K562 (cell line): ENCODE results near the gene SOS1. TPM values are rescaled to one million over a fixed set of nuclear protein-coding genes. Genes with fewer than 3 reads are reported as not detected.

Experiments
- BRCA1 ChIP-seq, 2 experiments: fragments of 450-650 bp in 1 of 2; sonication (generic) in 1 of 2; formaldehyde crosslinking in 1 of 2; IDR thresholded peaks; 2 replicates each; pipeline versions ENCODE4 v1.5.0 to v1.6.1; 2017 to 2020; ENCODE audit warnings: mild to moderate bottlenecking in 1 of 2, missing genetic modification reagents in 1 of 2
- GTF2F1 ChIP-seq: IDR thresholded peaks from 2 replicates; pipeline ENCODE4 v1.6.1; 2011; ENCODE audit warnings: low read depth, low read length, improper control_type of control experiment
- HDAC8 ChIP-seq: fragments of 450-650 bp; IDR thresholded peaks from 2 replicates; pipeline ENCODE4 v1.6.1; 2016; ENCODE audit warnings: mild to moderate bottlenecking, missing genetic modification characterization, moderate library complexity, missing compliant biosample characterization
- KLF6 ChIP-seq: fragments of 250-450 bp; sonication (Bioruptor Pico); IDR thresholded peaks from 2 replicates; pipeline ENCODE4 v1.4.0; 2020; ENCODE audit warnings: mild to moderate bottlenecking, moderate library complexity, borderline replicate concordance
- L3MBTL2 ChIP-seq: fragments of 450-650 bp; IDR thresholded peaks from 2 replicates; pipeline ENCODE4 v1.6.1; 2016; ENCODE audit warnings: mild to moderate bottlenecking, moderate library complexity
- MAFG ChIP-seq: fragments of 450-650 bp; conservative IDR thresholded peaks from 2 replicates; pipeline ENCODE4 v1.6.1; 2016; ENCODE audit warnings: missing genetic modification characterization, missing compliant biosample characterization
- MED1 ChIP-seq: sonication (generic); formaldehyde crosslinking; IDR thresholded peaks from 2 replicates; pipeline ENCODE4 v1.8.1; 2023; ENCODE audit warnings: missing genetic modification reagents, borderline replicate concordance
- RBM15 ChIP-seq: fragments of 200-400 bp; formaldehyde crosslinking; IDR thresholded peaks from 2 replicates; pipeline ENCODE4 v1.6.1; 2018; ENCODE audit warnings: mild to moderate bottlenecking, low read length, moderate library complexity; ENCODE audit not compliant: insufficient read depth
- SFPQ ChIP-seq: fragments of 200-400 bp; formaldehyde crosslinking; IDR thresholded peaks from 2 replicates; pipeline ENCODE4 v1.6.1; 2017; ENCODE audit warnings: mild to moderate bottlenecking, low read depth, low read length, moderate library complexity
- SMARCC2 ChIP-seq: fragments of 450-650 bp; IDR thresholded peaks from 2 replicates; pipeline ENCODE4 v1.6.1; 2017; ENCODE audit warnings: antibody characterized with exemption, moderate library complexity, mild to moderate bottlenecking, low read depth
- STAT6 ChIP-seq: sonication (generic); formaldehyde crosslinking; IDR thresholded peaks from 2 replicates; pipeline ENCODE4 v1.8.1; 2023; ENCODE audit warnings: mild to moderate bottlenecking, missing genetic modification reagents
- polyA plus RNA-seq, 8 experiments: library from polyadenylated mRNA; depleted of rRNA in 4 of 8; stranded (reverse) in 5 of 8; unstranded in 3 of 8; fragments of >200 nt; fragmentation: Nextera tagmentation in 2 of 8; fragmentation: Illumina TruSeq in 1 of 8; extraction: Ambion mirVana in 2 of 8; extraction: Trizol in 1 of 8; gene quantifications; 2 replicates each; pipeline versions ENCODE4 v1.2.1 to v1.2.3, GENCODE V29; 2011 to 2014; ENCODE audit warnings: inconsistent platforms in 1 of 8, missing spikeins in 1 of 8
- total RNA-seq, 7 experiments: library from RNA; depleted of rRNA in 6 of 7; stranded (reverse); fragments of >200 nt in 6 of 7; fragmentation: Illumina TruSeq in 2 of 7; extraction: Trizol in 2 of 7; gene quantifications; 2 replicates each; pipeline versions ENCODE4 v1.2.1 to v1.2.3, GENCODE V29; 2011 to 2021; ENCODE audit warnings: low replicate concordance in 1 of 7
- TF ChIP-seq, protein P1 (sequence below): fragments of 250-450 bp; sonication (Bioruptor Pico); IDR thresholded peaks from 2 replicates; pipeline ENCODE4 v1.8.0; 2022; ENCODE audit warnings: moderate library complexity, mild to moderate bottlenecking, inconsistent platforms
- TF ChIP-seq, protein P2 (sequence below), 2 experiments: fragments of 450-650 bp; formaldehyde crosslinking in 1 of 2; IDR thresholded peaks; 2 replicates each; pipeline versions ENCODE4 v1.4.0 to v1.6.1; 2014 to 2020; ENCODE audit warnings: mild to moderate bottlenecking in 2 of 2, borderline replicate concordance in 1 of 2, low read depth in 1 of 2

Gene SOS1
- total and polyA plus RNA-seq, 9 of the 15 experiments (the other 6 are each of a cell fraction or from before 2014, with no cell fraction given): 2.5 to 27.1 (median 16.3) TPM

- TF ChIP-seq, protein P1, sequence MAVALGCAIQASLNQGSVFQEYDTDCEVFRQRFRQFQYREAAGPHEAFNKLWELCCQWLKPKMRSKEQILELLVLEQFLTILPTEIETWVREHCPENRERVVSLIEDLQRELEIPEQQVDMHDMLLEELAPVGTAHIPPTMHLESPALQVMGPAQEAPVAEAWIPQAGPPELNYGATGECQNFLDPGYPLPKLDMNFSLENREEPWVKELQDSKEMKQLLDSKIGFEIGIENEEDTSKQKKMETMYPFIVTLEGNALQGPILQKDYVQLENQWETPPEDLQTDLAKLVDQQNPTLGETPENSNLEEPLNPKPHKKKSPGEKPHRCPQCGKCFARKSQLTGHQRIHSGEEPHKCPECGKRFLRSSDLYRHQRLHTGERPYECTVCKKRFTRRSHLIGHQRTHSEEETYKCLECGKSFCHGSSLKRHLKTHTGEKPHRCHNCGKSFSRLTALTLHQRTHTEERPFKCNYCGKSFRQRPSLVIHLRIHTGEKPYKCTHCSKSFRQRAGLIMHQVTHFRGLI (CRISPR knock-in tag): peak; percentile 93
- TF ChIP-seq STAT6: no peak
- peak; percentile 26; the same call in 1 of the 2 replicates for TF ChIP-seq MAFG (tag)
- no peak for TF ChIP-seq MED1
- no peak for TF ChIP-seq GTF2F1
- TF ChIP-seq L3MBTL2: peak; percentile 65; the same call in 1 of the 2 replicates
- TF ChIP-seq HDAC8 (tag): peak; percentile 97
- no peak for TF ChIP-seq SMARCC2
- TF ChIP-seq KLF6: peak; percentile 98
- TF ChIP-seq RBM15: no peak
- TF ChIP-seq, protein P2, sequence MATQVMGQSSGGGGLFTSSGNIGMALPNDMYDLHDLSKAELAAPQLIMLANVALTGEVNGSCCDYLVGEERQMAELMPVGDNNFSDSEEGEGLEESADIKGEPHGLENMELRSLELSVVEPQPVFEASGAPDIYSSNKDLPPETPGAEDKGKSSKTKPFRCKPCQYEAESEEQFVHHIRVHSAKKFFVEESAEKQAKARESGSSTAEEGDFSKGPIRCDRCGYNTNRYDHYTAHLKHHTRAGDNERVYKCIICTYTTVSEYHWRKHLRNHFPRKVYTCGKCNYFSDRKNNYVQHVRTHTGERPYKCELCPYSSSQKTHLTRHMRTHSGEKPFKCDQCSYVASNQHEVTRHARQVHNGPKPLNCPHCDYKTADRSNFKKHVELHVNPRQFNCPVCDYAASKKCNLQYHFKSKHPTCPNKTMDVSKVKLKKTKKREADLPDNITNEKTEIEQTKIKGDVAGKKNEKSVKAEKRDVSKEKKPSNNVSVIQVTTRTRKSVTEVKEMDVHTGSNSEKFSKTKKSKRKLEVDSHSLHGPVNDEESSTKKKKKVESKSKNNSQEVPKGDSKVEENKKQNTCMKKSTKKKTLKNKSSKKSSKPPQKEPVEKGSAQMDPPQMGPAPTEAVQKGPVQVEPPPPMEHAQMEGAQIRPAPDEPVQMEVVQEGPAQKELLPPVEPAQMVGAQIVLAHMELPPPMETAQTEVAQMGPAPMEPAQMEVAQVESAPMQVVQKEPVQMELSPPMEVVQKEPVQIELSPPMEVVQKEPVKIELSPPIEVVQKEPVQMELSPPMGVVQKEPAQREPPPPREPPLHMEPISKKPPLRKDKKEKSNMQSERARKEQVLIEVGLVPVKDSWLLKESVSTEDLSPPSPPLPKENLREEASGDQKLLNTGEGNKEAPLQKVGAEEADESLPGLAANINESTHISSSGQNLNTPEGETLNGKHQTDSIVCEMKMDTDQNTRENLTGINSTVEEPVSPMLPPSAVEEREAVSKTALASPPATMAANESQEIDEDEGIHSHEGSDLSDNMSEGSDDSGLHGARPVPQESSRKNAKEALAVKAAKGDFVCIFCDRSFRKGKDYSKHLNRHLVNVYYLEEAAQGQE (IDR thresholded peaks at IDR 0.05; ENCODE audit: borderline replicate concordance): no peak
- TF ChIP-seq, protein P2 (CRISPR knock-in tag; IDR thresholded peaks at IDR 0.05; ENCODE audit: low read depth): peak; percentile 71
- no peak for TF ChIP-seq SFPQ
- no peak for TF ChIP-seq BRCA1 (IDR thresholded peaks at IDR 0.05)
- TF ChIP-seq BRCA1 (CRISPR knock-in tag; IDR thresholded peaks at IDR 0.05): no peak
Measured at GRCh38 chr2:39150102-39150562, 29.3 kb upstream of the SOS1 start (continued).
